HepG2 (cell line): Measurements from ENCODE around the gene FMN2. TPM values are rescaled to one million over a fixed set of nuclear protein-coding genes. Genes with fewer than 3 reads are reported as not detected.

Experiments
- ATAC-seq: fragments of 200-7000 bp; cut with Tn5 transposase; 3 replicates; pipeline ENCODE4 v1.9.1; 2020; ENCODE audit warnings: mild to moderate bottlenecking, moderate library complexity
- BruUV-seq: library from RNA; stranded (reverse); fragments of 400-500 nt; replicated peaks from 2 replicates; lab custom pipeline; 2021; lab: Mats Ljungman, UMichigan
- CTCF ChIA-PET: fragments of 300-600 bp; formaldehyde crosslinking; extraction: SDS; loops from one replicate; lab custom pipeline; 2021; ENCODE audit warnings: low total read pairs, inconsistent platforms, low intra/inter-chr PET ratio; lab: Yijun Ruan, JAX
- POLR2A ChIA-PET: fragments of 350-600 bp; sonication (Branson Sonifier 250); formaldehyde crosslinking; loops from one replicate; lab custom pipeline; 2020; ENCODE audit warnings: antibody characterized with exemption, inconsistent platforms; lab: Yijun Ruan, JAX
- DNase-seq: peaks from one replicate; pipeline ENCODE4 v3.0.0-alpha.2; 2015; ENCODE audit warnings: low spot score
- FAIRE-seq: peaks from 3 replicates; lab custom pipeline; 2011; peaks lifted over from hg19 to GRCh38; lab: Jason Lieb, UNC
- H2AFZ ChIP-seq: one replicate; pipeline ENCODE4 v1.6.1; 2011; ENCODE audit warnings: low read length, inconsistent platforms
- H3K27ac ChIP-seq: fragments of 300-600 bp; 3 replicates; pipeline ENCODE4 v1.8.0; 2011; ENCODE audit warnings: mixed run types, mild to moderate bottlenecking, mixed read lengths, low read length, inconsistent platforms; ENCODE audit not compliant: insufficient read depth; ENCODE audit errors: extremely low read length
- H3K27me3 ChIP-seq, 2 experiments: fragments of 200-600 bp in 1 of 2; 2 replicates in 1 of 2; 3 replicates in 1 of 2; pipeline versions ENCODE4 v1.6.0 to v1.8.0; 2011; ENCODE audit warnings: low read length in 2 of 2, mild to moderate bottlenecking in 2 of 2, moderate library complexity in 2 of 2, inconsistent platforms in 1 of 2; ENCODE audit not compliant: insufficient read depth in 2 of 2, control insufficient read depth in 1 of 2
- H3K36me3 ChIP-seq, 2 experiments: fragments of 200-600 bp in 1 of 2; replicated peaks in 1 of 2; 2 replicates in 1 of 2; 3 replicates in 1 of 2; pipeline versions ENCODE4 v1.5.1 to v1.8.0; 2011; ENCODE audit warnings: low read length in 2 of 2, inconsistent platforms in 1 of 2; ENCODE audit not compliant: insufficient read depth in 2 of 2, control insufficient read depth in 1 of 2
- H3K4me1 ChIP-seq: 2 replicates; pipeline ENCODE4 v1.5.1; 2012; ENCODE audit warnings: low read length, inconsistent platforms; ENCODE audit not compliant: insufficient read depth
- H3K4me2 ChIP-seq: 2 replicates; pipeline ENCODE4 v1.6.0; 2011; ENCODE audit warnings: low read depth, low read length, inconsistent platforms
- H3K4me3 ChIP-seq, 3 experiments: fragments of 200-600 bp in 1 of 3; sonication (generic), shearing (Covaris generic) in 1 of 3; replicated peaks in 1 of 3; 2 replicates each; pipeline ENCODE4 v1.5.1; 2011 to 2016; ENCODE audit warnings: low read length in 3 of 3, inconsistent platforms in 2 of 3, low read depth in 2 of 3, mild to moderate bottlenecking in 2 of 3, control low read depth in 1 of 3, mixed read lengths in 1 of 3; ENCODE audit not compliant: insufficient read depth in 1 of 3
- H3K79me2 ChIP-seq: one replicate; pipeline ENCODE4 v1.6.1; 2011; ENCODE audit warnings: low read length, inconsistent platforms; ENCODE audit not compliant: insufficient read depth
- H3K9ac ChIP-seq: 2 replicates; pipeline ENCODE4 v1.6.0; 2011; ENCODE audit warnings: mild to moderate bottlenecking, low read depth, low read length, inconsistent platforms; ENCODE audit not compliant: insufficient read depth
- H3K9me3 ChIP-seq: 2 replicates; pipeline ENCODE4 v1.5.1; 2012; ENCODE audit warnings: mild to moderate bottlenecking, low read length
- H4K20me1 ChIP-seq: 2 replicates; pipeline ENCODE4 v1.6.0; 2011; ENCODE audit warnings: inconsistent platforms, mild to moderate bottlenecking, low read length, moderate library complexity; ENCODE audit not compliant: insufficient read depth
- SMC3 ChIP-seq: IDR thresholded peaks from 2 replicates; pipeline ENCODE4 v1.6.1; 2011; ENCODE audit warnings: low read length, improper control_type of control experiment
- ZBTB25 ChIP-seq: IDR thresholded peaks from 2 replicates; pipeline ENCODE4 v1.6.1; 2018; ENCODE audit warnings: missing genetic modification reagents
- WGBS: methylation state at CpG from one replicate; pipeline ENCODE4 v1.1.6; 2017; ENCODE audit warnings: low lambda C conversion rate; 5-methylcytosine and 5-hydroxymethylcytosine counted together
- in situ Hi-C: cut with HindIII; loops from 2 replicates; pipeline ENCODE4 v1.10.0; 2017; ENCODE audit warnings: low pct_unique_long_range_greater_than_20kb; ENCODE audit not compliant: extremely low pct_ligation_motif_present
- intact Hi-C: fragments of 100-400 bp; cut with micrococcal nuclease; formaldehyde crosslinking; loops from one replicate; pipeline ENCODE4 v1.10.0; 2022; ENCODE audit not compliant: unreplicated experiment
- polyA plus RNA-seq, 8 experiments: library from polyadenylated mRNA; depleted of rRNA in 3 of 8; stranded (reverse) in 7 of 8; unstranded in 1 of 8; fragments of >200 nt; fragmentation: Illumina TruSeq in 4 of 8; extraction: Trizol in 4 of 8; gene quantifications; 2 replicates each; pipeline versions ENCODE4 v1.2.1 to v1.2.3, GENCODE V29; 2011 to 2016; ENCODE audit warnings: low read depth in 4 of 8, missing spikeins in 1 of 8, mixed read lengths in 1 of 8; ENCODE audit not compliant: insufficient read depth in 1 of 8
- total RNA-seq, 5 experiments: library from RNA; depleted of rRNA; stranded (reverse); fragments of >200 nt; fragmentation: Illumina TruSeq; extraction: Trizol; gene quantifications; 2 replicates each; pipeline ENCODE4 v1.2.3, GENCODE V29; 2016; ENCODE audit warnings: low read depth in 1 of 5
- TF ChIP-seq, protein P1 (sequence below): IDR thresholded peaks from 2 replicates; pipeline ENCODE4 v1.6.1; 2016; ENCODE audit warnings: low read depth, borderline replicate concordance
- TF ChIP-seq, protein P2 (sequence below): sonication (generic); formaldehyde crosslinking; IDR thresholded peaks from 2 replicates; pipeline ENCODE4 v1.4.0; 2020; ENCODE audit warnings: missing genetic modification reagents

FMN2 gene
- total and polyA plus RNA-seq, 2 of the 13 experiments (the other 11 are each of a cell fraction or from before 2014, with no cell fraction given) = not detected

DNA sequence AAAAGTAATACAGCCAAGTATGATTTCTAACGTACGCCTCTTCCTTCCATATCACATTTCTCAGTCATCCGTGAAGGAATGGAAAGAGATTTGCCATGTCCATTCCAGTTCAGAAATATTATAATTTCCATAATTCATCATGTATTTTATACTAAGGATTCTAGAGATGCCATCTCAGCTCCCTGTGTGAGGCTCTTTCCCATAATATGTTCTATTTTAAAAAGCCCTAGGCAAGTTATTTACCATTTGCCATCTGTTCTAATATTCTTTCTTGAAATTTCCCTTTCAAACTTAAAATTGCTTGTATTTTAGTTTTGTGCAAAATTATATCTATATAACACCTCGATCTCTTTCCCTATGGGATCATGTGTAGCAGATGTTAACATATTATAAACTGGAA lies 106.7 kb downstream of the FMN2 start:
- 10% methylated on average over 4 of the region's 4 CpGs for WGBS
- POLR2A ChIA-PET = no interaction called here
- ATAC-seq (no peak), DNase-seq (no peak), FAIRE-seq (no peak)
- H2AFZ ChIP-seq = no peak overlapping the region
- H3K9ac ChIP-seq = no peak overlapping the region
- H3K79me2 ChIP-seq = no peaks in the 10 kb centered on the region
- H3K36me3 ChIP-seq = no peaks in the 10 kb centered on the region
- no TSS peak for BruUV-seq
- in situ Hi-C loops = loop anchor here (25.0 kb wide), 1 partner anchor 489 kb away; no protein-coding TSS in a partner anchor
- H3K27ac ChIP-seq = no peak overlapping the region
- H3K4me1 ChIP-seq = no peaks in the 10 kb centered on the region
- H3K4me3 ChIP-seq = no peak overlapping the region
- no peaks in the 10 kb centered on the region for H4K20me1 ChIP-seq
- TF ChIP-seq SMC3 = no peak
- no peak for TF ChIP-seq ZBTB25 (CRISPR knock-in tag)
- TF ChIP-seq, protein P1, sequence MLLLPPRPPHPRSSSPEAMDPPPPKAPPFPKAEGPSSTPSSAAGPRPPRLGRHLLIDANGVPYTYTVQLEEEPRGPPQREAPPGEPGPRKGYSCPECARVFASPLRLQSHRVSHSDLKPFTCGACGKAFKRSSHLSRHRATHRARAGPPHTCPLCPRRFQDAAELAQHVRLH (CRISPR knock-in tag) = no peak
- TF ChIP-seq, protein P2, sequence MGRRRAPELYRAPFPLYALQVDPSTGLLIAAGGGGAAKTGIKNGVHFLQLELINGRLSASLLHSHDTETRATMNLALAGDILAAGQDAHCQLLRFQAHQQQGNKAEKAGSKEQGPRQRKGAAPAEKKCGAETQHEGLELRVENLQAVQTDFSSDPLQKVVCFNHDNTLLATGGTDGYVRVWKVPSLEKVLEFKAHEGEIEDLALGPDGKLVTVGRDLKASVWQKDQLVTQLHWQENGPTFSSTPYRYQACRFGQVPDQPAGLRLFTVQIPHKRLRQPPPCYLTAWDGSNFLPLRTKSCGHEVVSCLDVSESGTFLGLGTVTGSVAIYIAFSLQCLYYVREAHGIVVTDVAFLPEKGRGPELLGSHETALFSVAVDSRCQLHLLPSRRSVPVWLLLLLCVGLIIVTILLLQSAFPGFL (CRISPR knock-in tag) = no peak
- CTCF ChIA-PET = no interaction called here
- H3K4me2 ChIP-seq = no peak overlapping the region
- intact Hi-C loops = loop anchor here (10.0 kb wide), 1 partner anchor 746 kb away; no protein-coding TSS in a partner anchor
- peaks cover 9% of the 10 kb centered on the region; the same call in 1 of the 2 replicates for H3K9me3 ChIP-seq
- H3K27me3 ChIP-seq = no peaks in the 10 kb centered on the region; a peak in 1 of 5 replicates
